T-cell (primary cell): ENCODE results near the gene RRBP1. TPM values are rescaled to one million over a fixed set of nuclear protein-coding genes. Genes with fewer than 3 reads are reported as not detected.

Experiments used
- ATAC-seq, 4 experiments: fragments of 200-7000 bp in 3 of 4; fragments of 150-1000 bp in 1 of 4; cut with Tn5 transposase; replicated peaks in 1 of 4; 1 replicate in 3 of 4; 2 replicates in 1 of 4; pipeline ENCODE4 v1.10.0; 2021; ENCODE audit warnings: moderate library complexity in 3 of 4, mild to moderate bottlenecking in 2 of 4, moderate number of reproducible peaks in 1 of 4
- CTCF ChIA-PET, 2 donors: fragments of 300-600 bp; sonication (Branson Sonifier 250); formaldehyde crosslinking; loops; one replicate each; lab custom pipeline; 2022; ENCODE audit warnings: antibody characterized with exemption in 2 of 2; lab: Charles Lee
- POLR2A ChIA-PET, 2 donors: fragments of 300-600 bp; sonication (Branson Sonifier 250); formaldehyde crosslinking; loops; one replicate each; lab custom pipeline; 2022; ENCODE audit warnings: antibody characterized with exemption in 2 of 2; lab: Charles Lee
- DNase-seq, 35 experiments: peaks; one replicate each; pipeline versions ENCODE4 v3.0.0 to v3.0.0-alpha.2; 2013 to 2023
- H3K27ac ChIP-seq: one replicate; pipeline ENCODE4 v1.5.1; 2013; ENCODE audit warnings: low read length
- H3K27me3 ChIP-seq, 2 experiments: replicated peaks in 1 of 2; 1 replicate in 1 of 2; 2 replicates in 1 of 2; pipeline versions ENCODE4 v1.6.1 to v1.7.0; 2013; ENCODE audit warnings: low read length in 1 of 2, mixed read lengths in 1 of 2; ENCODE audit not compliant: control insufficient read depth in 2 of 2, insufficient read depth in 2 of 2; ENCODE audit errors: extremely low read depth in 1 of 2
- H3K36me3 ChIP-seq, 2 donors: 1 replicate in 1 of 2; 2 replicates in 1 of 2; pipeline versions ENCODE4 v1.6.1 to v1.7.0; 2013; ENCODE audit warnings: low read length in 1 of 2; ENCODE audit not compliant: control insufficient read depth in 2 of 2, insufficient read depth in 1 of 2; ENCODE audit errors: extremely low read depth in 1 of 2
- H3K4me1 ChIP-seq, 2 experiments: 1 replicate in 1 of 2; 2 replicates in 1 of 2; pipeline versions ENCODE4 v1.6.1 to v1.7.0; 2013; ENCODE audit warnings: low read length in 2 of 2, mixed read lengths in 1 of 2; ENCODE audit not compliant: insufficient read depth in 2 of 2, control insufficient read depth in 1 of 2; ENCODE audit errors: extremely low read depth in 1 of 2
- H3K4me3 ChIP-seq, 2 donors: 1 replicate in 1 of 2; 2 replicates in 1 of 2; pipeline versions ENCODE4 v1.5.1 to v1.7.0; 2013; ENCODE audit warnings: mild to moderate bottlenecking in 2 of 2, low read length in 1 of 2, moderate library complexity in 1 of 2; ENCODE audit not compliant: control insufficient read depth in 1 of 2; ENCODE audit errors: extremely low read depth in 1 of 2
- H3K9me3 ChIP-seq: 2 replicates; pipeline ENCODE4 v1.7.0; 2013
- H3K27ac Mint-ChIP-seq, 2 donors: one replicate each; pipeline ENCODE4 v1.8.0; 2020 to 2021; ENCODE audit warnings: mild to moderate bottlenecking in 2 of 2, mixed read lengths in 2 of 2
- H3K27me3 Mint-ChIP-seq, 2 donors: one replicate each; pipeline ENCODE4 v1.8.0; 2021 to 2022; ENCODE audit warnings: mixed read lengths in 2 of 2
- H3K36me3 Mint-ChIP-seq: one replicate; pipeline ENCODE4 v1.8.0; 2021; ENCODE audit warnings: mixed read lengths
- H3K4me1 Mint-ChIP-seq, 3 donors: one replicate each; pipeline ENCODE4 v1.8.0; 2020 to 2022; ENCODE audit warnings: mixed read lengths in 3 of 3, mild to moderate bottlenecking in 1 of 3
- H3K4me3 Mint-ChIP-seq, 3 donors: one replicate each; pipeline ENCODE4 v1.8.0; 2020 to 2022; ENCODE audit warnings: mild to moderate bottlenecking in 3 of 3, mixed read lengths in 3 of 3, moderate library complexity in 3 of 3
- H3K9me3 Mint-ChIP-seq, 3 donors: one replicate each; pipeline ENCODE4 v1.8.0; 2020 to 2022; ENCODE audit warnings: mixed read lengths in 3 of 3
- WGBS: methylation state at CpG from one replicate; pipeline ENCODE4 v1.1.5; 2013; ENCODE audit warnings: missing lambda C conversion rate; ENCODE audit not compliant: insufficient coverage; 5-methylcytosine and 5-hydroxymethylcytosine counted together
- total RNA-seq, 35 experiments: library from RNA in 6 of 35; stranded (reverse) in 6 of 35; fragments of 120-200 nt in 1 of 35; gene quantifications; one replicate each; pipeline versions ENCODE4 v1.2.1 to v1.2.4 and lab custom pipeline; 2013 to 2026

Gene RRBP1
- total RNA-seq, 5 donors from 2014 or later (not counting 1 experiment from before 2014, with no cell fraction given) = 26.3 to 32.4 (median 30.1) TPM

GRCh38 chr20:17642404-17643269, 39.4 kb downstream of the RRBP1 start:
- WGBS = 84% methylated on average over 9 of the region's 19 CpGs
- Histone ChIP-seq H3K9me3 (no peaks in the 10 kb centered on the region), H3K36me3 (peaks cover 12 to 15% of the 10 kb centered on the region in 2 donors), H3K4me1 (no peaks in the 10 kb centered on the region), H3K27me3 (no peaks in the 10 kb centered on the region), H3K4me3 (no peak overlapping the region), H3K27ac (no peak overlapping the region)
- Mint-ChIP-seq H3K27me3 (no peaks in the 10 kb centered on the region), H3K9me3 (no peaks in the 10 kb centered on the region), H3K4me1 (no peaks in the 10 kb centered on the region), H3K4me3 (no peak overlapping the region), H3K27ac (no peak overlapping the region), H3K36me3 (no peaks in the 10 kb centered on the region)
- ChIA-PET POLR2A (interaction anchor here (0.5 to 0.6 kb wide), 2 partner anchors 268 to 509 kb away, joined by 3 to 6 read pairs; no protein-coding TSS in a partner anchor), CTCF (interaction anchor here in 1 of 2 donors (1.2 kb wide), 1 partner anchor 25 kb away, joined by 3 read pairs; no protein-coding TSS in a partner anchor)
- ATAC-seq (no peak), DNase-seq (no peak)

- Histone ChIP-seq H3K4me3 (no peak overlapping the region), H3K9me3 (no peaks in the 10 kb centered on the region), H3K4me1 (no peaks in the 10 kb centered on the region), H3K27me3 (no peaks in the 10 kb centered on the region), H3K27ac (no peak overlapping the region), H3K36me3 (peaks cover 13 to 17% of the 10 kb centered on the region in 2 donors)
- Mint-ChIP-seq H3K27me3 (no peaks in the 10 kb centered on the region), H3K36me3 (no peaks in the 10 kb centered on the region), H3K27ac (no peak overlapping the region), H3K4me1 (no peaks in the 10 kb centered on the region), H3K4me3 (no peak overlapping the region), H3K9me3 (no peaks in the 10 kb centered on the region)
- no peak for ATAC-seq
- CTCF ChIA-PET = interaction anchor here in 1 of 2 donors (1.2 kb wide), 1 partner anchor 26 kb away, joined by 3 read pairs; no protein-coding TSS in a partner anchor
- POLR2A ChIA-PET = no interaction called here
- DNase-seq = no peak
- WGBS = 100% methylated on average over 10 of the region's 11 CpGs
Observed at GRCh38 chr20:17641993-17642392, 40.0 kb downstream of the RRBP1 start.

- Mint-ChIP-seq H3K9me3 (no peaks in the 10 kb centered on the region), H3K27ac (no peak overlapping the region), H3K27me3 (no peaks in the 10 kb centered on the region), H3K36me3 (no peaks in the 10 kb centered on the region), H3K4me3 (no peak overlapping the region), H3K4me1 (no peaks in the 10 kb centered on the region)
- H3K4me1 ChIP-seq = no peaks in the 10 kb centered on the region
- no peaks in the 10 kb centered on the region for H3K9me3 ChIP-seq
- ChIA-PET CTCF (no interaction called here), POLR2A (no interaction called here)
- ATAC-seq (no peak), DNase-seq (no peak)
- no peaks in the 10 kb centered on the region for H3K27me3 ChIP-seq
- H3K4me3 ChIP-seq = no peak overlapping the region
- WGBS = 93% methylated on average over 18 of the region's 18 CpGs
- H3K36me3 ChIP-seq = peaks cover 16 to 17% of the 10 kb centered on the region in 2 donors
- H3K27ac ChIP-seq = no peak overlapping the region
Observed at GRCh38 chr20:17641520-17641964, 40.5 kb downstream of the RRBP1 start.

- Histone ChIP-seq H3K36me3 (peaks cover 16 to 17% of the 10 kb centered on the region in 2 donors), H3K9me3 (no peaks in the 10 kb centered on the region), H3K4me3 (no peak overlapping the region), H3K4me1 (no peaks in the 10 kb centered on the region), H3K27me3 (no peaks in the 10 kb centered on the region), H3K27ac (no peak overlapping the region)
- WGBS = 96% methylated on average over 12 of the region's 14 CpGs
- POLR2A ChIA-PET = no interaction called here
- H3K9me3 Mint-ChIP-seq = no peaks in the 10 kb centered on the region
- H3K4me1 Mint-ChIP-seq = no peaks in the 10 kb centered on the region
- DNase-seq (no peak), ATAC-seq (no peak)
- no peak overlapping the region for H3K4me3 Mint-ChIP-seq
- H3K27ac Mint-ChIP-seq = no peak overlapping the region
- CTCF ChIA-PET = no interaction called here
- no peaks in the 10 kb centered on the region for H3K27me3 Mint-ChIP-seq
- peaks cover under 1% of the 10 kb centered on the region for H3K36me3 Mint-ChIP-seq
Observed at GRCh38 chr20:17640875-17641378, 41.1 kb downstream of the RRBP1 start.

- Histone ChIP-seq H3K27me3 (no peaks in the 10 kb centered on the region), H3K36me3 (peaks cover 16 to 24% of the 10 kb centered on the region in 2 donors), H3K9me3 (no peaks in the 10 kb centered on the region), H3K4me3 (no peak overlapping the region), H3K27ac (no peak overlapping the region), H3K4me1 (no peaks in the 10 kb centered on the region)
- no peak for ATAC-seq
- Mint-ChIP-seq H3K27me3 (no peaks in the 10 kb centered on the region), H3K9me3 (no peaks in the 10 kb centered on the region), H3K4me3 (no peak overlapping the region), H3K4me1 (no peaks in the 10 kb centered on the region), H3K36me3 (peaks cover 6% of the 10 kb centered on the region), H3K27ac (no peak overlapping the region)
- ChIA-PET POLR2A (no interaction called here), CTCF (no interaction called here)
- no peak for DNase-seq
- 89% methylated on average over 9 of the region's 12 CpGs for WGBS
Observed at GRCh38 chr20:17640146-17640874, 41.7 kb downstream of the RRBP1 start.

GRCh38 chr20:17638835-17639407, 43.1 kb downstream of the RRBP1 start:
- Histone ChIP-seq H3K36me3 (peaks cover 18 to 36% of the 10 kb centered on the region in 2 donors), H3K9me3 (no peaks in the 10 kb centered on the region), H3K4me3 (no peak overlapping the region), H3K27ac (no peak overlapping the region), H3K4me1 (no peaks in the 10 kb centered on the region), H3K27me3 (no peaks in the 10 kb centered on the region)
- peaks cover 10% of the 10 kb centered on the region for H3K36me3 Mint-ChIP-seq
- no peaks in the 10 kb centered on the region for H3K9me3 Mint-ChIP-seq
- H3K4me3 Mint-ChIP-seq = no peak overlapping the region
- ChIA-PET POLR2A (no interaction called here), CTCF (no interaction called here)
- no peaks in the 10 kb centered on the region for H3K27me3 Mint-ChIP-seq
- ATAC-seq = no peak
- DNase-seq = no peak
- H3K4me1 Mint-ChIP-seq = no peaks in the 10 kb centered on the region
- WGBS = 94% methylated on average over 5 of the region's 6 CpGs
- no peak overlapping the region for H3K27ac Mint-ChIP-seq
